Upper lobe of right lung (tissue), 1 donor: ENCODE measurements around the gene ENTHD1. TPM values are rescaled to one million over a fixed set of nuclear protein-coding genes. Genes with fewer than 3 reads are reported as not detected.

ENCODE experiments used
- ATAC-seq: fragments of 200-7000 bp; cut with Tn5 transposase; one replicate; pipeline ENCODE4 v1.9.1; 2020; ENCODE audit warnings: mild to moderate bottlenecking, moderate library complexity
- DNase-seq: peaks from one replicate; pipeline ENCODE4 v3.0.0-alpha.2; 2020
- H3K27ac ChIP-seq: fragments of 200-600 bp; one replicate; pipeline ENCODE4 v1.8.0; 2022
- H3K27me3 ChIP-seq: fragments of 200-600 bp; one replicate; pipeline ENCODE4 v1.8.0; 2022; ENCODE audit warnings: mild to moderate bottlenecking
- H3K36me3 ChIP-seq: fragments of 200-600 bp; one replicate; pipeline ENCODE4 v1.8.0; 2022
- H3K4me1 ChIP-seq: fragments of 200-600 bp; one replicate; pipeline ENCODE4 v1.8.0; 2022
- H3K4me3 ChIP-seq: fragments of 200-600 bp; one replicate; pipeline ENCODE4 v1.8.0; 2022; ENCODE audit warnings: mild to moderate bottlenecking
- H3K9me3 ChIP-seq: fragments of 200-600 bp; one replicate; pipeline ENCODE4 v1.8.0; 2022
- intact Hi-C: fragments of 100-400 bp; cut with DNase I; formaldehyde crosslinking; loops from one replicate; pipeline ENCODE4 v1.11.0; 2022
- total RNA-seq: library from RNA; stranded (reverse); fragmentation: NEBNext Ultra II Directional; extraction: Animal tissue kit (Norgen Biotek cat#: 25700); gene quantifications from one replicate; pipeline ENCODE4 v1.2.1, GENCODE V29; 2021
- TF ChIP-seq, protein P1 (sequence below): fragments of 200-600 bp; IDR thresholded peaks from one replicate; pipeline ENCODE4 v1.8.0; 2022; ENCODE audit warnings: antibody characterized with exemption
- donor health status: DM: no; HTN: yes; CAD: no; lungs with severe emphysema.

Gene ENTHD1
- total RNA-seq, 1 donor from 2014 or later, result not detected

GRCh38 chr22:39797528-39798147 lies 95.9 kb downstream of the ENTHD1 start:
- Histone ChIP-seq H3K27me3 (peaks cover 5% of the 10 kb centered on the region), H3K9me3 (peaks cover 13% of the 10 kb centered on the region), H3K4me3 (no peak overlapping the region), H3K4me1 (no peaks in the 10 kb centered on the region), H3K36me3 (no peaks in the 10 kb centered on the region), H3K27ac (no peak overlapping the region)
- intact Hi-C loops, result no loop called here
- ATAC-seq (no peak), DNase-seq (no peak)
- TF ChIP-seq, protein P1, sequence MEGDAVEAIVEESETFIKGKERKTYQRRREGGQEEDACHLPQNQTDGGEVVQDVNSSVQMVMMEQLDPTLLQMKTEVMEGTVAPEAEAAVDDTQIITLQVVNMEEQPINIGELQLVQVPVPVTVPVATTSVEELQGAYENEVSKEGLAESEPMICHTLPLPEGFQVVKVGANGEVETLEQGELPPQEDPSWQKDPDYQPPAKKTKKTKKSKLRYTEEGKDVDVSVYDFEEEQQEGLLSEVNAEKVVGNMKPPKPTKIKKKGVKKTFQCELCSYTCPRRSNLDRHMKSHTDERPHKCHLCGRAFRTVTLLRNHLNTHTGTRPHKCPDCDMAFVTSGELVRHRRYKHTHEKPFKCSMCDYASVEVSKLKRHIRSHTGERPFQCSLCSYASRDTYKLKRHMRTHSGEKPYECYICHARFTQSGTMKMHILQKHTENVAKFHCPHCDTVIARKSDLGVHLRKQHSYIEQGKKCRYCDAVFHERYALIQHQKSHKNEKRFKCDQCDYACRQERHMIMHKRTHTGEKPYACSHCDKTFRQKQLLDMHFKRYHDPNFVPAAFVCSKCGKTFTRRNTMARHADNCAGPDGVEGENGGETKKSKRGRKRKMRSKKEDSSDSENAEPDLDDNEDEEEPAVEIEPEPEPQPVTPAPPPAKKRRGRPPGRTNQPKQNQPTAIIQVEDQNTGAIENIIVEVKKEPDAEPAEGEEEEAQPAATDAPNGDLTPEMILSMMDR, result no peak

DNA sequence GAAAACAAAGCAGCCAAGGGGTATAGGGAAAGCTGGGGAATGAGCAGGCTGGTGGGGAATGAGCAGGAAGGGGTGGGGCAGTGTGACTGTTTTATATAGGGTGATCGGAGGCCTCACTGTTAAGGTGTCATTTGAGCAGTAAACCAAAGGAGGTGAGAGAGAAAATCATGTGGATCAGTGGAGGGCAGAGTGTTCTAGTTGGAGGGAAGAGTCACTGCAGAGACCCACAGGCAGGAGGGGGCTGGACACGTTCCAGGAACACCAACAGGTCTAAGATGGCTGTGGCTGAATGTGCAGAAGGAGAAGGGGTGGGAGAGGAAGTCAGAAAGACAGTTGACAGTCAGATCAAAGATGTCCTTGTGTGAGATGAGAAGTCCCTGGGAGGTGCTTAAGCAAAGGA lies 103.8 kb downstream of the ENTHD1 start:
- Histone ChIP-seq H3K27ac (no peak overlapping the region), H3K4me3 (no peak overlapping the region), H3K4me1 (no peaks in the 10 kb centered on the region), H3K9me3 (no peaks in the 10 kb centered on the region), H3K36me3 (no peaks in the 10 kb centered on the region), H3K27me3 (no peaks in the 10 kb centered on the region)
- intact Hi-C loops, result no loop called here
- ATAC-seq (no peak), DNase-seq (no peak)
- TF ChIP-seq, protein P1, result no peak

DNA sequence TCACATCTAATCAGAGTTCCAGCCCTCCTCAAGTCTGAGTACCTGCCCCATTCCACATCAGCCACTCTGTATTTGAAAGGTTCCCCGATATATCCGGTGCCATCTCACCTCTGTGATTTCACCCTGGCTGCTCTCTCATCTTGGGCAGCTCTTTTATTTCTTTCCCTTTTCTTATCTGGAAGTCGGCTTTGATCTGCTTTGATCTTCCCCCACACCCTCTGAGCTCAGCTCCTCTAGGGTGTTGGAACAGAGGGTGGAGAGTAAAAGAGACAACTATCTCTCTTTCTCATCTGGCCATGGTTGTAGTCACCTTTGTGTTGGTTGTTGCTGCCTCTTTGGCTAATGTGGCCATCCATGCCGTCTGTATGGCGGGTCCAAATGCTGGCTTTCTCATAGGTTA lies 108.3 kb downstream of the ENTHD1 start:
- Histone ChIP-seq H3K36me3 (no peaks in the 10 kb centered on the region), H3K27me3 (no peaks in the 10 kb centered on the region), H3K27ac (no peak overlapping the region), H3K9me3 (no peaks in the 10 kb centered on the region), H3K4me3 (no peak overlapping the region), H3K4me1 (no peaks in the 10 kb centered on the region)
- TF ChIP-seq, protein P1, result no peak
- intact Hi-C loops, result no loop called here
- ATAC-seq (no peak), DNase-seq (no peak)

GRCh38 chr22:39777716-39778454 lies 115.7 kb downstream of the ENTHD1 start:
- peaks cover 8% of the 10 kb centered on the region for H3K27me3 ChIP-seq
- no peaks in the 10 kb centered on the region for H3K36me3 ChIP-seq
- H3K4me1 ChIP-seq, result no peaks in the 10 kb centered on the region
- no peak for DNase-seq
- TF ChIP-seq, protein P1, result no peak
- ATAC-seq, result no peak
- intact Hi-C loops, result no loop called here
- no peaks in the 10 kb centered on the region for H3K9me3 ChIP-seq
- H3K27ac ChIP-seq, result no peak overlapping the region
- no peak overlapping the region for H3K4me3 ChIP-seq

DNA sequence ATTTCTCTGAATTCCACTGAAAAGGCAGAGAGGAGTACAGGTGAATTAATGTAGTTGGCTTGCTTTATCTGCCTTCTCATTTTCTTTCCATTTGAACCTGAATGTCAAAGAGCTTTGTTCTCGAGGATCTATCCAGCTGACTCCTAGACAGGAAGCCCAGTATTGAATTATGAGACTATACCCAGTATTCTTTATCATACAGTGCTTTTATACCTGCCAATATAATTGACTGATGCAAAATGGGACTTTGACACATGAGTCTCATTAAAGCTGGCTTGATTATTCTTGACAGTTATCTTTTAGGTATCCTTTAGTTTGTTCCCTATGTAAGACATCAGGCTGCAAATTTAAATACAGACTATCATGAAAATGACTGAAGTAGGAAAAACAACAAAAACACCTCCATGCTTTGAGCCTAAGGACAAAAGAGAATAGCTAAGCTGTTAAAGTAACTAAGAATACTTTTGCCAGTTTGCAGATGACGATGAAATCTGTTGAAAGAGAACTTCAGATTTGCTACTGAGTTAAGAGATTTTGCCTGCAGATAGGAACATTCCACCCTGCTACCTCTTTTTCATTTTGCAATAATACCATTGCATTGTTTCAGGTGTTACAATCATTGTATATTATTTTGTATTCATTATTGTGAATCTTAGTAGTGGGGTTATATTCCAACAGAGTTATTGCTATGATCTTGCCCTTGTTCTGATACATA lies 117.1 kb downstream of the ENTHD1 start:
- H3K4me3 ChIP-seq, result no peak overlapping the region
- intact Hi-C loops, result no loop called here
- H3K27me3 ChIP-seq, result peaks cover 8% of the 10 kb centered on the region
- ATAC-seq (no peak), DNase-seq (no peak)
- no peaks in the 10 kb centered on the region for H3K4me1 ChIP-seq
- TF ChIP-seq, protein P1, result no peak
- H3K9me3 ChIP-seq, result no peaks in the 10 kb centered on the region
- no peaks in the 10 kb centered on the region for H3K36me3 ChIP-seq
- H3K27ac ChIP-seq, result no peak overlapping the region
